HEK293T (cell line): ENCODE results near the gene MAGI2.

ENCODE experiments used
- CTCF ChIA-PET: fragments of 350-600 bp; formaldehyde crosslinking; extraction: SDS; loops from one replicate; lab custom pipeline; 2021; ENCODE audit warnings: antibody characterized with exemption, inconsistent platforms; lab: Yijun Ruan, JAX
- POLR2A ChIA-PET: fragments of 350-600 bp; formaldehyde crosslinking; extraction: SDS; loops from one replicate; lab custom pipeline; 2020; ENCODE audit warnings: antibody characterized with exemption, inconsistent platforms; lab: Yijun Ruan, JAX
- DNase-seq: peaks from one replicate; pipeline ENCODE4 v3.0.0; 2012; ENCODE audit warnings: mixed read lengths; ENCODE audit errors: extremely low spot score
- ARNT ChIP-seq: fragments of 450-650 bp; IDR thresholded peaks from 2 replicates; pipeline ENCODE4 v1.6.1; 2017; ENCODE audit warnings: mild to moderate bottlenecking
- BHLHE40 ChIP-seq: fragments of 450-650 bp; IDR thresholded peaks from 2 replicates; pipeline ENCODE4 v1.6.1; 2016; ENCODE audit warnings: mild to moderate bottlenecking, moderate library complexity, borderline replicate concordance
- CTBP1 ChIP-seq: fragments of 450-650 bp; IDR thresholded peaks from 2 replicates; pipeline ENCODE4 v1.6.1; 2016; ENCODE audit warnings: borderline replicate concordance
- ELF4 ChIP-seq: fragments of 450-650 bp; IDR thresholded peaks from 2 replicates; pipeline ENCODE4 v1.6.1; 2017; ENCODE audit warnings: antibody characterized with exemption
- FOXA1 ChIP-seq: fragments of 450-650 bp; IDR thresholded peaks from 2 replicates; pipeline ENCODE4 v1.6.1; 2016; ENCODE audit warnings: mild to moderate bottlenecking
- FOXK2 ChIP-seq: fragments of 450-650 bp; IDR thresholded peaks from 2 replicates; pipeline ENCODE4 v1.6.1; 2016; ENCODE audit warnings: mild to moderate bottlenecking
- FOXM1 ChIP-seq: fragments of 450-650 bp; IDR thresholded peaks from 2 replicates; pipeline ENCODE4 v1.6.1; 2017; ENCODE audit warnings: mild to moderate bottlenecking, borderline replicate concordance
- HDGF ChIP-seq: fragments of 450-650 bp; IDR thresholded peaks from 2 replicates; pipeline ENCODE4 v1.6.1; 2017; ENCODE audit warnings: antibody characterized with exemption, borderline replicate concordance
- L3MBTL2 ChIP-seq: fragments of 450-650 bp; conservative IDR thresholded peaks from 2 replicates; pipeline ENCODE4 v1.6.1; 2016; ENCODE audit warnings: mild to moderate bottlenecking
- LEF1 ChIP-seq: fragments of 450-650 bp; IDR thresholded peaks from 2 replicates; pipeline ENCODE4 v1.6.1; 2017; ENCODE audit warnings: mild to moderate bottlenecking, borderline replicate concordance
- NFRKB ChIP-seq: fragments of 450-650 bp; IDR thresholded peaks from 2 replicates; pipeline ENCODE4 v1.6.1; 2016; ENCODE audit warnings: mild to moderate bottlenecking, moderate library complexity
- PKNOX1 ChIP-seq: fragments of 450-650 bp; IDR thresholded peaks from 2 replicates; pipeline ENCODE4 v1.6.1; 2016
- SP1 ChIP-seq: fragments of 450-650 bp; IDR thresholded peaks from 2 replicates; pipeline ENCODE4 v1.6.1; 2017
- SUZ12 ChIP-seq: fragments of 450-650 bp; IDR thresholded peaks from 2 replicates; pipeline ENCODE4 v1.6.1; 2016; ENCODE audit warnings: mild to moderate bottlenecking
- TARDBP ChIP-seq: fragments of 450-650 bp; IDR thresholded peaks from 2 replicates; pipeline ENCODE4 v1.6.1; 2016
- ZNF384 ChIP-seq: fragments of 450-650 bp; IDR thresholded peaks from 2 replicates; pipeline ENCODE4 v1.6.1; 2016

Gene MAGI2

GRCh38 chr7:79462390-79462789 is 8.9 kb upstream of the MAGI2 start:
- CTCF ChIA-PET, result no interaction called here
- POLR2A ChIA-PET, result no interaction called here
- DNase-seq, result no peak
- TF ChIP-seq LEF1 (no peak), FOXA1 (no peak), PKNOX1 (no peak), FOXM1 (no peak), FOXK2 (no peak), ZNF384 (no peak), HDGF (no peak), BHLHE40 (no peak), SUZ12 (no peak)

GRCh38 chr7:79461660-79462059 is 8.2 kb upstream of the MAGI2 start:
- no peak for DNase-seq
- no peak for TF ChIP-seq ELF4
- no peak for TF ChIP-seq ARNT
- no peak for TF ChIP-seq NFRKB
- TF ChIP-seq FOXM1, result no peak
- no peak for TF ChIP-seq SP1
- no peak for TF ChIP-seq BHLHE40
- TF ChIP-seq L3MBTL2, result no peak
- no peak for TF ChIP-seq CTBP1
- TF ChIP-seq HDGF, result no peak
- no peak for TF ChIP-seq TARDBP
- TF ChIP-seq FOXA1, result no peak
- TF ChIP-seq PKNOX1, result no peak
- TF ChIP-seq LEF1, result no peak
- no peak for TF ChIP-seq FOXK2
- TF ChIP-seq SUZ12, result no peak
- TF ChIP-seq ZNF384, result no peak
- POLR2A ChIA-PET, result no interaction called here
- CTCF ChIA-PET, result no interaction called here

GRCh38 chr7:79459381-79459780 is 5.9 kb upstream of the MAGI2 start:
- POLR2A ChIA-PET, result no interaction called here

GRCh38 chr7:79458796-79459195 is 5.3 kb upstream of the MAGI2 start:
- POLR2A ChIA-PET, result no interaction called here
- CTCF ChIA-PET, result no interaction called here
- no peak for DNase-seq
- no peak for TF ChIP-seq HDGF

More at GRCh38 chr7:79459381-79459780, 5.9 kb upstream of the MAGI2 start:
- TF ChIP-seq LEF1, result no peak
- TF ChIP-seq CTBP1, result no peak
- TF ChIP-seq BHLHE40, result no peak
- TF ChIP-seq SP1, result no peak
- no peak for DNase-seq
- CTCF ChIA-PET, result no interaction called here

- CTCF ChIA-PET, result no interaction called here
These were observed 1.8 kb upstream of the MAGI2 start for GRCh38 chr7:79455173-79455790.

More at GRCh38 chr7:79455173-79455790, 1.8 kb upstream of the MAGI2 start:
- no peak for TF ChIP-seq ZNF384
- no peak for TF ChIP-seq NFRKB
- TF ChIP-seq BHLHE40, result no peak
- TF ChIP-seq HDGF, result no peak
- TF ChIP-seq ELF4, result no peak
- TF ChIP-seq ARNT, result no peak
- no peak for TF ChIP-seq L3MBTL2
- no peak for TF ChIP-seq LEF1
- TF ChIP-seq PKNOX1, result no peak
- no peak for TF ChIP-seq CTBP1
- no peak for TF ChIP-seq FOXM1
- no peak for TF ChIP-seq TARDBP
- no peak for TF ChIP-seq FOXA1
- no peak for TF ChIP-seq FOXK2
- no peak for TF ChIP-seq SP1
- no peak for TF ChIP-seq SUZ12
- POLR2A ChIA-PET, result no interaction called here
- no peak for DNase-seq
